ENCODE measurements around the gene KRTAP10-3. TPM values are rescaled to one million over a fixed set of nuclear protein-coding genes. Genes with fewer than 3 reads are reported as not detected.

Gene KRTAP10-3
- total and polyA plus RNA-seq, 9 of the 15 experiments (the other 6 are each of a cell fraction or from before 2014, with no cell fraction given) = not detected

DNA sequence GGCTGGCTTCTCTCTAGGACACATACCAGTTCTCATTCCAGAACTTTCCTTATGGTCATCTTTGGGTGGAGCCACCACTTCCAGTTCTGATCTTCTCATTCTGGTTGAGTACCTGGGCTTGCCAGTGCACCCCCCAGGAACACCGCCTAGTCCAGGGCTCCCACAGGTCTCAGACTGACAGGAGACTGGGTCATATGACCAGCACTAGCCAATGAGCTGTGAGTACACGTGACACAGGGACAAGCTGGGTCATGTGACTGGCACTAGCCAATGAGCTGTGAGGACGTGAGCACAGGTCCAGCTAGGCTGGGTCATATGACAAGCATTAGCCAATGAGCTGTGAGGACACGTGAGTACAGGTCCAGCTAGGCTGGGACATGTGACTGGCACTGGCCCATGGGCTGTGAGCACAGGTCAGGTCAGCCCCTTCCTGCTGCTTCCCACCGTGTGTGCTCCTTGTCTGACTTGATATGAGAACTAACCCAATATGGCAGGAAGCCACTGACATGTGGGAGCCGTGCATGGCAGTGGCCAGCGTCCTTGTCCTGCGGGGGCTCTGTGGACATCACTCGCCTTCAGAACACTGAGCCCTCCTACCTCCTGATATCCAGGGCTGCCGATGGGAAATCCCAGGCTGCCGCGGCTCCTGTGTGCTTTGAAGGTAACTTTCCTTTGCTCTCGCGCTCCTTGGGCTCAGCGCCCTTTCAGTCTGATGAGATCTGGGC lies 41.3 kb downstream of the KRTAP10-3 start (continued):
- TF ChIP-seq NFYB (IDR thresholded peaks at IDR 0.05; ENCODE audit: extremely low read depth, insufficient read length) = peak; percentile 64
- no peak for TF ChIP-seq ZBTB49 (CRISPR knock-in tag; IDR thresholded peaks at IDR 0.05; ENCODE audit: borderline replicate concordance)
- TF ChIP-seq DIDO1 (tag; IDR thresholded peaks at IDR 0.05; ENCODE audit: low read depth) = peak; percentile 74; the same call in 1 of the 2 replicates
- no peak for TF ChIP-seq SRF (CRISPR knock-in tag; IDR thresholded peaks at IDR 0.05)
- TF ChIP-seq ZSCAN32 (CRISPR knock-in tag; IDR thresholded peaks at IDR 0.05) = 0 out of 2 replicates have a peak, but pooled peaks have one; percentile 6
- no peak for TF ChIP-seq SMARCC2 (IDR thresholded peaks at IDR 0.05; ENCODE audit: low read depth)
- TF ChIP-seq RCOR1 (IDR thresholded peaks at IDR 0.05; ENCODE audit: borderline replicate concordance in 1 of 2, low read depth in 2 of 2, low read length in 2 of 2) = peak in 1 of 2 experiments; percentile 71; a peak in 2 of 4 replicates
- peak; percentile 68 for TF ChIP-seq ZNF766 (CRISPR knock-in tag; conservative IDR thresholded peaks at IDR 0.05)
- TF ChIP-seq MITF (IDR thresholded peaks at IDR 0.05) = peak; percentile 74; the same call in 1 of the 2 replicates
- TF ChIP-seq PHF8 (IDR thresholded peaks at IDR 0.05; ENCODE audit: borderline replicate concordance, low read length) = peak; percentile 57
- TF ChIP-seq ZNF133 (CRISPR knock-in tag; IDR thresholded peaks at IDR 0.05) = peak; percentile 16; the same call in 1 of the 2 replicates
- TF ChIP-seq COPS2 (conservative IDR thresholded peaks at IDR 0.05) = no peak
- peak; percentile 72; the same call in 1 of the 2 replicates for TF ChIP-seq ATF7 (IDR thresholded peaks at IDR 0.05)
- no peak for TF ChIP-seq ARID3A (IDR thresholded peaks at IDR 0.05; ENCODE audit: borderline replicate concordance, low read depth, low read length)
- peak; percentile 86; the same call in 1 of the 2 replicates for TF ChIP-seq ZNF175 (CRISPR knock-in tag; IDR thresholded peaks at IDR 0.05; ENCODE audit: low read depth)
- TF ChIP-seq, protein P1, sequence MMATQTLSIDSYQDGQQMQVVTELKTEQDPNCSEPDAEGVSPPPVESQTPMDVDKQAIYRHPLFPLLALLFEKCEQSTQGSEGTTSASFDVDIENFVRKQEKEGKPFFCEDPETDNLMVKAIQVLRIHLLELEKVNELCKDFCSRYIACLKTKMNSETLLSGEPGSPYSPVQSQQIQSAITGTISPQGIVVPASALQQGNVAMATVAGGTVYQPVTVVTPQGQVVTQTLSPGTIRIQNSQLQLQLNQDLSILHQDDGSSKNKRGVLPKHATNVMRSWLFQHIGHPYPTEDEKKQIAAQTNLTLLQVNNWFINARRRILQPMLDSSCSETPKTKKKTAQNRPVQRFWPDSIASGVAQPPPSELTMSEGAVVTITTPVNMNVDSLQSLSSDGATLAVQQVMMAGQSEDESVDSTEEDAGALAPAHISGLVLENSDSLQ (IDR thresholded peaks at IDR 0.05) = peak; percentile 91
- TF ChIP-seq, protein P2, sequence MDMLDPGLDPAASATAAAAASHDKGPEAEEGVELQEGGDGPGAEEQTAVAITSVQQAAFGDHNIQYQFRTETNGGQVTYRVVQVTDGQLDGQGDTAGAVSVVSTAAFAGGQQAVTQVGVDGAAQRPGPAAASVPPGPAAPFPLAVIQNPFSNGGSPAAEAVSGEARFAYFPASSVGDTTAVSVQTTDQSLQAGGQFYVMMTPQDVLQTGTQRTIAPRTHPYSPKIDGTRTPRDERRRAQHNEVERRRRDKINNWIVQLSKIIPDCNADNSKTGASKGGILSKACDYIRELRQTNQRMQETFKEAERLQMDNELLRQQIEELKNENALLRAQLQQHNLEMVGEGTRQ (CRISPR knock-in tag; IDR thresholded peaks at IDR 0.05) = peak; percentile 100
- TF ChIP-seq OTX1 (CRISPR knock-in tag; IDR thresholded peaks at IDR 0.05) = 0 out of 2 replicates have a peak, but pooled peaks have one; percentile 70
- TF ChIP-seq ELF1 (tag; IDR thresholded peaks at IDR 0.05) = 0 out of 2 replicates have a peak, but pooled peaks have one; percentile 13
